GM21367 (cell line): ENCODE measurements around the gene TENM3.

Experiments used
- ATAC-seq: cut with Tn5 transposase; IDR thresholded peaks from one replicate; pipeline ENCODE4 v1.9.1; 2021; ENCODE audit not compliant: unreplicated experiment

The TENM3 gene

GRCh38 chr4:182600093-182600492, 356.9 kb downstream of the TENM3 start:
- no peak for ATAC-seq

GRCh38 chr4:182600856-182601255, 357.7 kb downstream of the TENM3 start:
- no peak for ATAC-seq

DNA sequence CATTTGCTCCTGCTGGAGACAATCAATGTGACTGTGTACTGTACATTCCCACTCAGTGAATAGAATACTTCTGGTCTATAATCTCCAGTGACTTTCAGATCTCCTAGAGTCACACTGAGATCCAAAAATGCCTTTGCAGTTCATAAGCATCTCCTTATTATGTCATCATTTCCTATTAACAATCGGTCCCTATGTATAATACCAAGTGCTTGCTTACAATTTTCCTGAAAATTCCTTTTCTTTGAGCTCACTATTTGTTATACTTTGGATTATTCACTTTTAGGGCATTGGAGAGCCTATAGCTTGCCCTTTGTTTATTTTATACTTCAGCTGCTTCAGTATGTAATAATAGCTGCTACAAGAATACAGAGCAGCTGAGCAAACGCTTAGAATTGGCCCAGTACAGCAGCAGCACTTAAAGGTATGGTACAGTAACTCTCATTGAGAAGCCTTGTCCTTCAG, 361.0 kb downstream of the TENM3 start:
- no peak for ATAC-seq

DNA sequence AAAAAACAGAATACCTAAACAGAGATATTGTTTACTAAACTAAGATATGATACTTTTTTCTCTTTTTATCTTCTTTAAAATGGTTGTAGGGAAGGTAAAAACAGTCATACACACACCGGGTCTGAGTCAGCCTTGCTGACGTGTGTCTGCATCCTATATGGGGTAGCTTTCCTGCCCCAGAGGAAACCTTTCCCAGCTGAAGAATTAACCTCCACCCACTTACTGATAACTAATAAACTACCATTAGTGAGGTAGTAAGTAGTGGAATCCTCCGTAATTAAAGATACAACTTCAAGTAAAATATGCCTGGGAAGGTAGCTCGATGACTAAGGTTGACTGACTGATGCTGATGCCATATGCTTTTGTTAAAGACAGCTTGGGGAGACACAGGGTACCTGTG, 361.8 kb downstream of the TENM3 start:
- no peak for ATAC-seq

DNA sequence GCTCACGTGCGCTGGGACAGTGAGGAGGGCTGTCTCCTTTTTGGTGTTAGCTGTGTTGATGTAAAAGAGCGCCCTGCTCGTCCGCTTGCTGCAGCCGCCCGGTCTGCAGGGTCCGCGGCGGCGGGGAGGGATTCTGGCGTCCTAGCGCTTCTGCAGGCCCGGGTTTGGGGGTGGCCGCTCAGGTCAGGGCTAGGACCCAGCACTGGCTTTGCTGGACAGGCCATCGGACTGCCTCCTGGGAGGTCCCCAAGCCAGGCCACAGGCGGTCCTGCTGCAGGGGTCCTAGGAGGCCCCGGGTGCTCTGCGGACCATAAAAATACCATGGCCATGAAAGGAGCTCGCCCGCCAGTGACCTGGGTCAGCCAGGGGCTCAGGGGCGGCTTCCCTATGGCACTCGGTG, 365.3 kb downstream of the TENM3 start:
- ATAC-seq = no peak

GRCh38 chr4:182616476-182616875, 373.3 kb downstream of the TENM3 start:
- no peak for ATAC-seq

DNA sequence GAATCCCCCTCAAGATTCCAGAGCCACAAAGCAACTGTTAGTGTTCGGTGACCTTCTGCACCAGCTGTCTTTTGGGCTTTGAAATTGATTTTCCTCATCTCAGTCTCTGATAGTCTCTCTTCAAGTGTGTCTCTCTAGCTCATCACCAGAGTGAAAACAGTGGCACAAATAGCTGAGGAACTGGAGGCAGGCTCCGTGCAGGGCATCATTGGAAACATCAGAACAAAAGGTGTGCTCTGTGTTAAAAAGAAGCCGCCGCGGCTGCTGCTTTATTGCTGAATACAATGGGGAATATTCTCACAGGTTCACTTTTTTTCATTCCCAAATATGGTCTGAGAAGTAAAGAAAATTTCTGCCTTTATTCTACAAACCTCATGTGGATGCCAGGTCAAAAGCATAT, 376.5 kb downstream of the TENM3 start:
- no peak for ATAC-seq

DNA sequence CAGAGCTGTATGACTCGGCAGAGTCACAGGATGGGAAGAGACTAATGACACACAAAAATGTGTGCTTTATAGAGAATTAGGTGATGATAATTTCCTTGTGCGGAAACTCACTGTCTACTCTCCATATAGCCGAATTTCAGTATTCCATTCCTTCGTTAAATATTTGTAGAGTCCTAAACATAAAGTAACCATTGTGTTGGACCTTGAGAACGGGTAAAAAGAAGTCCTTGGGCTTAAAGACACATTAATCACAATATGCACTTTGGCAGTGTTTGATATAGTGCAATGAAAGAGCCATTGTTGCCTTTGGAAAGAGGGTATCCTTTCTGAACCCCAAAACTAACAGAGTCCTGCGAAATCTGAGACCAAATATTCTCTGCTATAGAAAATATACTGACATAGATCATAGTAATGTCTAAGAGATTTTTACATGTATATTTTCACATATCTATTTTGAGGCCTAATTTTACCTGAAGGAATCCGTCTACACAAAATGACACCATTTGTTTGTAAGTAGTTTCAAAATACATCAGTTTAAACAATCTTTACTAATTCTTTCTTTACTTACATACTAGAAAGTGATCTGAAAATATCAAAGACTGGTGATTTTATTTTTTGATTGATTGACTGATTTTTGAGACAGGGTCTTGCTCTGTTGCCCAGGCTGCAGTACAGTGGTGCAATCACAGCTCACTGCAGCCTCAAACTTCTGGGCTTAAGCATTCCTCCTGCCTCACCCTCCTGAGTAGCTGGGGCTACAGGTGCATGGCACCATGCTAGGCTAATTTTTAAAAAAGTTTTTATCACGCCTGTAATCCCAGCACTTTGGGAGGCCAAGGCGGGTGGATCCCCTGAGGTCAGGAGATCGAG, 377.1 kb downstream of the TENM3 start:
- no peak for ATAC-seq

GRCh38 chr4:182624281-182624680, 381.1 kb downstream of the TENM3 start:
- no peak for ATAC-seq

DNA sequence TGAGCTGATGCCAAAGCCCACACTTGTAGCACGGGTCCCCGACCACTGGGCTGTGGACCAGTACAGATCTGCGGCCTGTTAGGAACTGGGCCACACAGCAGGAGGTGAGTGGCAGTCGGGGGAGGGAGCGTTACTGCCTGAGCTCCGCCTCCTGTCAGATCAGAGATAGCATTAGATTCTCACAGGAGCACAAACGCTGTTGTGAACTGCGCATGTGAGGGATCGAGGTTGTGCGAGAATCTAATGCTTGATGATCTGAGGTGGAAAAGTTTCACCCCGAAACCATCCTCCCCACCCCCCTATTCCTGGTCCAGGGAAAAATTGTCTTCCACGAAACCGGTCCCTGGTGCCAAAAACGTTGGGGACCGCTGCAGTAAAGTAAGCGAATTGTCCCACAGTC, 382.0 kb downstream of the TENM3 start:
- ATAC-seq = no peak

DNA sequence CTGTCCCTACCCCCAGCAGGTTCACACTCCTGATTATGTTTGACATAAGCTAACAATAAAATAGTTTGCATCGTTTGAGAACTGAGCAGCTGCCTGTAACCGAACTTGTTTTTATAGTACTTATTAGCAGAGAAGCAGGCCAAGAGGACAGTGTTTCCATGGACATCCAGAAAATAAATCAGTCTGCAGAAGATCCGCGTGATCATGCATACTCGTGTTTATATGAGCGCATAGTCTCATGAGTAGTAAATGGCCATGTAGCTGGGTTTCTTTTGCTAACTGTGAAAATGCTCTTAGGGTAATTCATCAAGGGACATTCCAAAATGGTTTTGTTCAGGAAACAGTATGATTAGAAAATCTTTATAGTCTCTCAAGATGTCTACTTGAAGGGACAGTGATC, 384.8 kb downstream of the TENM3 start:
- no peak for ATAC-seq

- no peak for ATAC-seq
Observed at GRCh38 chr4:182628544-182628943, 385.3 kb downstream of the TENM3 start.

DNA sequence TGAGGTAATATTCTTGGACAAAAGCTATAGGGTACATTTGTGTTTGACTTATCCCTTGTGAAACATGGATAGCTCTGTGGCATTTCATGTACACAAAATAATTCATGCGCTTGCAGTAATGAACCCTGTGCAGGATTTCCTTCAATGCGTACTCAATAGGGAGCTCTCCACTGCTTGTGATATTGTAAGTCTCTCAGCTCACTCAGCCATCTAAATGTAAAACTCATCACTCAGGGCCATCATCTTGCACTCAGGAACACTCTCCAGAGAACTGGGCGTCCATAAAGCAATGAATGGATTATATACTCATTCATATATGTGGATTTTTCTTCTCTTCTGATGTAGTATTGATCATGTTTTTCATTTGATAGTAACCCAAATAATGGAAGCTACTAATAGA, 385.9 kb downstream of the TENM3 start:
- ATAC-seq = no peak

DNA sequence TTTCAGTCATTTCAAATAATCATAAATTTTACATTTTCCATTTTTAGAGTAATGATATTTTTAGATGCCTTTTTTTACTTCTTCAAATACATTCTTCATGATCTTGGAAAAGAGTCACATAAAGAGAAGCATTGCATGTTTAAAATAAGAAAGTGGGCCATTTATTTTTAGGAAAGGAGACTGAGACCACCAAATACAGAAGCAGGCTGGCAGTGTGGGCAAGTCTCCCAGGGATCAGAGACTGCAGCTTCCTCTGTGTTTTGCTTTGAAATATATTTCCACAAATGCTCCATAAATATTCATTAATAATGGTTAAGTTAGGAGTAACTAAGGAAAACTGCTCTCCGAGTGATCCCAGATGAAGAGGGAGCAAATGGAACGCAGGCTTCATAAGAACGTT, 397.3 kb downstream of the TENM3 start:
- no peak for ATAC-seq

DNA sequence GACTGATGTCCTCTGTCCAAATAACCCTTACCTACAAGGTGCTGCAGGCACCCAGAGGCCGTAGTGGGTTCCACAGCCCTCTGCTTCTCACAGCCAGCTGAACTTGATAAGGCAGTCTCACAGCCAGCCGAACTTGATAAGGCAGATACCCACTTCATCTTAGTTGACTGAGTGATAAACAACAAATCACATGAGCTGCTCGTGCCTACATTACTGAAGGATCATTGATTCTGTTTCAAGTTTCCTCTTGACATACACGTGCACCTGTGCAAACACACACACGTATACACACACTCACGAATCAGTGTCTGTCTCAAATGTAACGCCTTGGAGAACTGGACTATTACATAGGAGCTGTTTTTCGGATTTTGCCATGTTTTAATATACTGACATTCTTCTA, 397.7 kb downstream of the TENM3 start:
- ATAC-seq = no peak

GRCh38 chr4:182642831-182643230, 399.6 kb downstream of the TENM3 start:
- peak; percentile 62 for ATAC-seq

- no peak for ATAC-seq
Observed at GRCh38 chr4:182643801-182644682, 400.8 kb downstream of the TENM3 start.

DNA sequence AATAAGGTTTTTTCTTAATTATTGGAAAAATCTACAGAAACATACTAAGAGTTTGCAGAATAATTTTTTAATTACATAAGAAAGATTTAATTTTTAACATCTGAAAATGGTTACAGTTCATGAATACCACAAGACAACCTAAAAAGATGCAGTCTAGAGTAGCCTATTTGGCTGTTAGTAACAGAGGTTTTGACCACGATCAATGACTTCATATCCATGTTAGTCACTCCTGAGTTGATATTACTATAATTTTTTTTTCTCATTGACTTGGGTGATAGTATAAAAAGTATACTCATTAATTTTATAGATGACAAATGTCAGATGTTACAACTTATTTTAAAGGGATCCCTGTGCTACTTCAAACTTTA, 401.5 kb downstream of the TENM3 start:
- no peak for ATAC-seq

- no peak for ATAC-seq
Observed at GRCh38 chr4:182645511-182645910, 402.3 kb downstream of the TENM3 start.

DNA sequence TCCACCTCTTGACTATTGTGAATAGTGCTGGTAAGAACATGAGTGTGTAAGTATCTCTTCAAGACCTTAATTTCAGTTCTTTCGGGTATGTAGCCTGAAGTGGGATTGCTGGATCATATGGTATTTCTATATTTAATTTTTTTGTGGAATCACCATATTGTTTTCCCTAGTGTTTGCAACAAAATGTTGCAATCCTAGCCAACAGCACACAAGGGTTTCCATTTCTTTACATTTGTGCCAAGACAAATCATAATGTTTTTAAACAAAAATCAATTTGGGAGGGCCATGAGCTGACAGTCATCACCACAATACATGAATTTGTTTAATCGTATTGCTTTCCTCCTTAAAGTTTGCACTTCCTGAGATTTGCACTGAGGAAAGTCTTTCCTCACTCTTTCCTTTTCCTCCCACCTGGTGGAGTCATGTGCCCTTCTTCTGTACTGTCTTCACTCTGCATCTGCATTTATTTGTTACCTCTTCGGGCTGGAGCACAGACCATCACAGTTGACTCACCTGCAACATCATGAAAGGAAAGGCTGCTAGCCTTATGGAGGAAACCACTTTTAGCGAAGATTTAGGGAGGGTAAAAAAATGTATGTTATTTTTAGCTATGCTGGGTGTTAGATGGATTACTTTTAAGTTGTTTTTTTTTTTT, 404.6 kb downstream of the TENM3 start:
- ATAC-seq = no peak

DNA sequence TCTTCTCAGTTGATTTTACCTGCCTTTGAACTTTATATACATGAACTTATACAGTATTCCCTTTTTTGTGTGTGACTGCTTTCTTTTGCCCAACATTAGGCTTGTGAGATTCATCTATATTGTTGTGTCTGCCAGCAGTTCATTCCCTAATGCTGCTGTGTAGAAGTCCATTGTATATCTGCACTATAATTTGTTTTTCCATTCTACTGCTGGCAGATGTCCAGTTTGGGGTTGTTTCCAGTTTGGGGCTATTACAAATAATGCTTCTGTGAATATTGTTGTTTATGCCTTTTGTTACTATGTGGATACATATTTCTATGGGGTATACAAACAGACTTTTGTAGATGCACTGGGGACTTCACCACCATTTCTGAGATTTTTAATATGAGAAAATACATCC, 405.6 kb downstream of the TENM3 start:
- ATAC-seq = no peak
